Measurements from ENCODE around the gene GPRIN2. TPM values are rescaled to one million over a fixed set of nuclear protein-coding genes. Genes with fewer than 3 reads are reported as not detected.
A peak's percentile ranks its signal among the peaks of the same experiment; 100 is the strongest.

The GPRIN2 gene
- total RNA-seq, 3 donors from 2014 or later = 5.9 to 6.9 TPM; not detected in 1

DNA sequence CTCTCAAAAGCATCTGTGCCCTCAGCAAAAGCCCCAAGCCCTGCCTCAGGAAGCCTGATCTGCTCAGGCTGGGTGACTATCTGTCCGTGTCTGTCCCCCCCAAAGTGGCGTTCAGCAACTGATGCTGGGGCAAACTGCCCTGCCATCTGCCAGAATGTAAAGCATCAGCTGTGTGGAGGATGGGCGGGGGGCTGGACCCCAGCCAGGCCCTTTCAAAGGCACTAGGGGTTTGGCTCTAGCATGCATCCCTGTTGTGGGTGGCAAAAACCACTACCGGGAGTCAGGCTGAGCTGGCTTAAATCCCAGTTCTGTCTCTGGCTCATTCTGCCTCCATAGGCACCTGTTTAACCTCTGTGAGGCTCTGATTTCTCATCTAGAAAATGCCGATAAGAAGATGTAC is 35.5 kb downstream of the GPRIN2 start:
- Histone ChIP-seq H3K27ac (no peak overlapping the region), H3K4me3 (no peak overlapping the region), H3K9me3 (no peaks in the 10 kb centered on the region), H3K36me3 (no peaks in the 10 kb centered on the region), H3K27me3 (no peaks in the 10 kb centered on the region), H3K4me1 (no peaks in the 10 kb centered on the region)
- DNase-seq (ENCODE audit: low spot score in 2 of 2) = peak in 1 of 2 donors; percentile 52
- TF ChIP-seq, protein P1, sequence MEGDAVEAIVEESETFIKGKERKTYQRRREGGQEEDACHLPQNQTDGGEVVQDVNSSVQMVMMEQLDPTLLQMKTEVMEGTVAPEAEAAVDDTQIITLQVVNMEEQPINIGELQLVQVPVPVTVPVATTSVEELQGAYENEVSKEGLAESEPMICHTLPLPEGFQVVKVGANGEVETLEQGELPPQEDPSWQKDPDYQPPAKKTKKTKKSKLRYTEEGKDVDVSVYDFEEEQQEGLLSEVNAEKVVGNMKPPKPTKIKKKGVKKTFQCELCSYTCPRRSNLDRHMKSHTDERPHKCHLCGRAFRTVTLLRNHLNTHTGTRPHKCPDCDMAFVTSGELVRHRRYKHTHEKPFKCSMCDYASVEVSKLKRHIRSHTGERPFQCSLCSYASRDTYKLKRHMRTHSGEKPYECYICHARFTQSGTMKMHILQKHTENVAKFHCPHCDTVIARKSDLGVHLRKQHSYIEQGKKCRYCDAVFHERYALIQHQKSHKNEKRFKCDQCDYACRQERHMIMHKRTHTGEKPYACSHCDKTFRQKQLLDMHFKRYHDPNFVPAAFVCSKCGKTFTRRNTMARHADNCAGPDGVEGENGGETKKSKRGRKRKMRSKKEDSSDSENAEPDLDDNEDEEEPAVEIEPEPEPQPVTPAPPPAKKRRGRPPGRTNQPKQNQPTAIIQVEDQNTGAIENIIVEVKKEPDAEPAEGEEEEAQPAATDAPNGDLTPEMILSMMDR (IDR thresholded peaks at IDR 0.05) = no peak
- TF ChIP-seq POLR2A (IDR thresholded peaks at IDR 0.05) (no peak), POLR2AphosphoS5 (IDR thresholded peaks at IDR 0.05) (no peak)
- intact Hi-C loops (cut with DNase I; ENCODE audit: low total_unique reads) = no loop called here

DNA sequence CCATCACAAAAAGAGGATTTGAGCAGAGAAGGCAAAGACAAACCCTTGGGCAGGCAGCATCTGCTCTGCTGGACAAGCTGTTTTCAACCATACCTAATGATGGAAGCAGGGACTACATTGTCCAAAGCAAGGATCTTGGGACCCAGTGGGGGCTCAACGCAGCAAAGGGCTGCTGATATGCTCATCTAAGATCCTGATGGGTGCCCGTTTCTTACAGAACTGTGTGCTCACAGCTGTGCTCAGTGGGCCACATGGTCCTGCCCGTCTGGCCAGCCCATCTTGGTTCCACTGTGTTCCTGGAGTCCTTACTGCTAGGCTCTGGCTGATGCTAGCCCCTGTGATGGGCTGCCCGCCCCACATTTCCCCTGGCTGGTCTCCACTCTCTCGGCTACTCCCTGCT is 36.1 kb downstream of the GPRIN2 start:
- peak in 1 of 2 donors; percentile 39 for DNase-seq (ENCODE audit: low spot score in 2 of 2)
- intact Hi-C loops (cut with DNase I; ENCODE audit: low total_unique reads) = no loop called here
- H3K27ac ChIP-seq = no peak overlapping the region
- H3K27me3 ChIP-seq = no peaks in the 10 kb centered on the region
- H3K9me3 ChIP-seq = no peaks in the 10 kb centered on the region
- no peak overlapping the region for H3K4me3 ChIP-seq
- TF ChIP-seq, protein P1 (IDR thresholded peaks at IDR 0.05) = no peak
- TF ChIP-seq POLR2A (IDR thresholded peaks at IDR 0.05) (no peak), POLR2AphosphoS5 (IDR thresholded peaks at IDR 0.05) (no peak)
- no peaks in the 10 kb centered on the region for H3K36me3 ChIP-seq
- no peaks in the 10 kb centered on the region for H3K4me1 ChIP-seq

DNA sequence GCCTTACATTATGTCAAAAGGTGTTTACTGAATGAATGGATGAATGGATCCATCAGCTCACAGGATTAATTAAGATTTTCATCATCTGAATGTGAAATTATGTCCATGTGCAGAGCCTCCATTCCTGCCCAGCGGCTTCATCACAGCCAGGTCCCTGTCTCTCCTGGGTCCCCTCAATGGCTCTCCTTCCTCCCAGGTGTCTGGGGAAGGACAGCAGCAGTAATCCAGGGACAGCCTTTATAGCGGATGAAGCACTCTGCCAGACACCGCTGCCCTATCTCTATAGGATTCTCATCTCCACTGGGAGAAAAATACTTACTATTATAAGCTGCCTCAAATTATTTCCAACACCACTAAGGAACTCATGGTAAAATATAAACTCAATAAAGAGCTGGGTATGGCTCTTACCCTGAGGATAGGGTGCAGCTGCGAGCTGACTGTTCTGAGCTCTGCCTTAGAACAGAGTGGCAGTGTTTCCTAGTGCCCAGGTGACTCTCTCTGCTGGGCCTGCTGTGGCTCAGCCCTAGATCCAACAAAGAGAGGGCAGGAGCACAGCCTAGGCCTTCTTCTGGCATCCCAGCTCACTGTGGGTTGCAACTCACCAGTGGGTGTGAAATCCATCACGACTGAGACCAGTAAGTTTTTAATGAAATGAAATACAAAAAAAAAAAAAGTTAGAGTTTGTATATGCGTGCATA is 38.3 kb downstream of the GPRIN2 start:
- intact Hi-C loops (cut with DNase I; ENCODE audit: low total_unique reads) = no loop called here
- Histone ChIP-seq H3K27me3 (peaks cover 0 to 6% of the 10 kb centered on the region in 2 donors), H3K4me3 (no peak overlapping the region), H3K36me3 (no peaks in the 10 kb centered on the region), H3K27ac (no peak overlapping the region), H3K9me3 (no peaks in the 10 kb centered on the region), H3K4me1 (no peaks in the 10 kb centered on the region)
- peak; percentile 12 to 17 for DNase-seq (ENCODE audit: low spot score in 2 of 2)
- TF ChIP-seq POLR2AphosphoS5 (IDR thresholded peaks at IDR 0.05) = no peak
- TF ChIP-seq, protein P1 (IDR thresholded peaks at IDR 0.05) = no peak
- TF ChIP-seq POLR2A (IDR thresholded peaks at IDR 0.05) = no peak

DNA sequence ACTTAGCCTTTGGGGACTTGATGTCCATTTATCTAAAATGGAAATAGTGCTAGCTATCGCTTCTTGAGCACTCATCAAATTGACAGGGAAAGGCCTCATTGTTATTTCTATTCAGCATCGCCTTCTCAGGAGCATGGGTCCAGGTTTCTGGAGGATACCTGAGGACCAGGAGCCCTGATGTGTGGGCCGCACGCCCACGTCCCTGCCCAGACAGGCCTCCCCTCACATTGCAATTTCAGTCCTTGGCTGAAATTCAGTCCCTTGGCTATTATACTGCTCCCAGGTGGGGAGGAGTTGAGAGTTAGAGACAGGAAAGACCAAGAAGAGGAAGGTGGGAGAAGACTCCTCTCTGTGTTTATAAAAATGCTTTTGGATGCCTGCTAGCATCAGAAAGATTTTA is 38.9 kb downstream of the GPRIN2 start:
- intact Hi-C loops (cut with DNase I; ENCODE audit: low total_unique reads) = no loop called here
- Histone ChIP-seq H3K27me3 (peaks cover 0 to 6% of the 10 kb centered on the region in 2 donors), H3K36me3 (no peaks in the 10 kb centered on the region), H3K4me1 (no peaks in the 10 kb centered on the region), H3K9me3 (no peaks in the 10 kb centered on the region), H3K27ac (no peak overlapping the region), H3K4me3 (no peak overlapping the region)
- DNase-seq (ENCODE audit: low spot score in 2 of 2) = peak; percentile 7 to 31
- TF ChIP-seq, protein P1 (IDR thresholded peaks at IDR 0.05) = no peak
- TF ChIP-seq POLR2A (IDR thresholded peaks at IDR 0.05) (no peak), POLR2AphosphoS5 (IDR thresholded peaks at IDR 0.05) (no peak)

DNA sequence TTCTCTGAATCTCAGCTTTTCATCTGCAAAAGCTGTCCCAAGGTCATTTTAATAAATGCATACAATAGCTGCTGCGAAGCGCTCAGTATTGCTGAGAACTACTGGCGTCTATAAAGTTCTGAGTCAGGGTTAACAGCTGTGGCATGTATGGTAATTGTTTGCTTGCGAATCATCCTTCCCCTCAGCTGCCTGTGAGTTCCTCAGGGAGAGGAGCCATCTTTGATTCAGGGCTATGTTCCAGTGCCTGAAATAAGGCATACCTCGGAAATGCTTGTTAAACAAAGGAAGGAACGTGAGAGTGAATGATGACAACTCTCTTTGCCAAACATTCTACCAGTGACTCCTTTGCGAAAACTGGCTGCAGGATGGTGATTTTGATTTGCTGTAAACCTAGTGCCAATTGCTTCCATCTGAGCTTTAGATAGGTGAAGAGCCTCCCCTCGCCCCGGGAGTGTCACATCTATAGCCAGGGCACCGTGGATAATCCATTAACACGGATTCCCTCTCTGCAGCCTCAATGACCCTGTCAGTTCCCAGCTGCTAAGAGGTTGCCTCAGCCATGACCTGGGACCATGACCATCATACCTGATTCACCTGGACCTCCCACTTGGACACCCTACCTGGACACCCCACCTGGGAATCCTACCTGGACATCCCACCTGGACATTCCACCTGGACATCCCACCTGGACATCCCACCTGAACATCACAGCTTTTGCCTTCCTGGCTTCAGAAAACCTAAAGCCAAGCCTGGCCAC is 39.6 kb downstream of the GPRIN2 start:
- H3K27me3 ChIP-seq = peaks cover 0 to 6% of the 10 kb centered on the region in 2 donors
- peak; percentile 16 to 41 for DNase-seq (ENCODE audit: low spot score in 2 of 2)

More for the DNA sequence above, 39.6 kb downstream of the GPRIN2 start:
- H3K36me3 ChIP-seq = no peaks in the 10 kb centered on the region
- no peak overlapping the region for H3K4me3 ChIP-seq
- TF ChIP-seq POLR2A (IDR thresholded peaks at IDR 0.05) = no peak
- TF ChIP-seq, protein P1 (IDR thresholded peaks at IDR 0.05) = no peak
- TF ChIP-seq POLR2AphosphoS5 (IDR thresholded peaks at IDR 0.05) = no peak
- no peaks in the 10 kb centered on the region for H3K9me3 ChIP-seq
- intact Hi-C loops (cut with DNase I; ENCODE audit: low total_unique reads) = no loop called here
- H3K4me1 ChIP-seq = no peaks in the 10 kb centered on the region
- H3K27ac ChIP-seq = no peak overlapping the region
